Left ventricle myocardium inferior (tissue), 1 donor: ENCODE measurements around the gene FAM89B. TPM values are rescaled to one million over a fixed set of nuclear protein-coding genes. Genes with fewer than 3 reads are reported as not detected.
A peak's percentile ranks its signal among the peaks of the same experiment; 100 is the strongest.

Source experiments
- DNase-seq: peaks from one replicate; pipeline ENCODE4 v3.0.0-alpha.2; 2020
- H3K27ac ChIP-seq: fragments of 200-600 bp; replicated peaks from 2 replicates; pipeline ENCODE4 v1.8.0; 2021
- H3K27me3 ChIP-seq: fragments of 200-600 bp; 2 replicates; pipeline ENCODE4 v1.8.0; 2021; ENCODE audit warnings: low read depth
- H3K36me3 ChIP-seq: fragments of 200-600 bp; 2 replicates; pipeline ENCODE4 v1.8.0; 2021
- H3K4me1 ChIP-seq: fragments of 200-600 bp; 2 replicates; pipeline ENCODE4 v1.8.0; 2021
- H3K4me3 ChIP-seq: fragments of 200-600 bp; 2 replicates; pipeline ENCODE4 v1.8.0; 2021; ENCODE audit warnings: mild to moderate bottlenecking, moderate library complexity
- H3K9me3 ChIP-seq: fragments of 200-600 bp; replicated peaks from 2 replicates; pipeline ENCODE4 v1.8.0; 2021
- CTCF ChIP-seq: fragments of 200-600 bp; IDR thresholded peaks from 2 replicates; pipeline ENCODE4 v1.8.0; 2021; ENCODE audit warnings: antibody characterized with exemption, mild to moderate bottlenecking, borderline replicate concordance
- intact Hi-C: fragments of 100-400 bp; cut with micrococcal nuclease; formaldehyde crosslinking; loops from one replicate; pipeline ENCODE4 v1.11.0; 2022
- total RNA-seq: library from RNA; stranded (reverse); fragmentation: NEBNext Ultra II Directional; extraction: Animal tissue kit (Norgen Biotek cat#: 25700); gene quantifications from one replicate; pipeline ENCODE4 v1.2.1, GENCODE V29; 2021
- donor health status: DM: no; HTN: yes; CAD: no; lungs with severe emphysema.

FAM89B gene
- total RNA-seq, 1 donor from 2014 or later, result 40.9 TPM

- Histone ChIP-seq H3K36me3 (peaks cover 55% of the 10 kb centered on the region), H3K27me3 (no peaks in the 10 kb centered on the region), H3K27ac (peak overlapping the region; percentile 94), H3K9me3 (no peaks in the 10 kb centered on the region), H3K4me1 (peaks cover 91% of the 10 kb centered on the region), H3K4me3 (peak overlapping the region; percentile 93)
- intact Hi-C loops, result no loop called here
- no peak for DNase-seq
- no peak for TF ChIP-seq CTCF
Measured at GRCh38 chr11:65612691-65613090, 40.4 kb downstream of the FAM89B start.

- no peaks in the 10 kb centered on the region for H3K9me3 ChIP-seq
- intact Hi-C loops, result no loop called here
- peaks cover 88% of the 10 kb centered on the region for H3K4me1 ChIP-seq
- no peak for DNase-seq
- H3K4me3 ChIP-seq, result peak overlapping the region; percentile 93
- TF ChIP-seq CTCF, result no peak
- H3K27ac ChIP-seq, result peak overlapping the region; percentile 94
- no peaks in the 10 kb centered on the region for H3K27me3 ChIP-seq
- peaks cover 55% of the 10 kb centered on the region for H3K36me3 ChIP-seq
Measured at GRCh38 chr11:65613091-65613928, 41.0 kb downstream of the FAM89B start.

GRCh38 chr11:65615229-65615949, 43.1 kb downstream of the FAM89B start, which contains the start of gene PCNX3:
PCNX3 (plus strand) TSS chr11:65615776; CDS start chr11:65616312, 536 bp downstream.
- Histone ChIP-seq H3K4me3 (peak within 1 kb of the TSS; percentile 93), H3K36me3 (peaks cover 55% of the 10 kb centered on the region), H3K27ac (peak within 1 kb of the TSS; percentile 94), H3K27me3 (no peaks in the 10 kb centered on the region), H3K4me1 (peaks cover 67% of the 10 kb centered on the region), H3K9me3 (no peaks in the 10 kb centered on the region)
- DNase-seq, result peak; percentile 100
- intact Hi-C loops, result no loop called here
- TF ChIP-seq CTCF, result no peak

- H3K4me3 ChIP-seq, result peak overlapping the region; percentile 93
- intact Hi-C loops, result no loop called here
- peak overlapping the region; percentile 94 for H3K27ac ChIP-seq
- no peaks in the 10 kb centered on the region for H3K27me3 ChIP-seq
- H3K9me3 ChIP-seq, result no peaks in the 10 kb centered on the region
- peaks cover 56% of the 10 kb centered on the region for H3K36me3 ChIP-seq
- peaks cover 60% of the 10 kb centered on the region for H3K4me1 ChIP-seq
- DNase-seq, result peak; percentile 58
- TF ChIP-seq CTCF, result no peak
Measured at GRCh38 chr11:65615950-65616574, 43.7 kb downstream of the FAM89B start.

- DNase-seq, result no peak
- H3K27me3 ChIP-seq, result no peaks in the 10 kb centered on the region
- H3K27ac ChIP-seq, result peak overlapping the region; percentile 94
- no peak for TF ChIP-seq CTCF
- peaks cover 61% of the 10 kb centered on the region for H3K36me3 ChIP-seq
- H3K9me3 ChIP-seq, result no peaks in the 10 kb centered on the region
- H3K4me3 ChIP-seq, result peak overlapping the region; percentile 93
- H3K4me1 ChIP-seq, result peaks cover 55% of the 10 kb centered on the region
- intact Hi-C loops, result no loop called here
Measured at GRCh38 chr11:65616575-65617001, 44.2 kb downstream of the FAM89B start.
